Naive thymus-derived CD8-positive, alpha-beta T cell (primary cell): Measurements from ENCODE around the gene TCERG1L. TPM values are rescaled to one million over a fixed set of nuclear protein-coding genes. Genes with fewer than 3 reads are reported as not detected.

Source experiments
- ATAC-seq, 2 donors: fragments of 150-1000 bp; cut with Tn5 transposase in 1 of 2; sonication (Bioruptor Pico), chemical (Tn5 transposase) in 1 of 2; 1 replicate in 1 of 2; 2 replicates in 1 of 2; pipeline ENCODE4 v1.10.0; 2021; ENCODE audit warnings: mild to moderate bottlenecking in 2 of 2, moderate library complexity in 2 of 2
- POLR2A ChIA-PET: fragments of 350-600 bp; sonication (Branson Sonifier 250); formaldehyde crosslinking; loops from one replicate; lab custom pipeline; 2021; ENCODE audit warnings: antibody characterized with exemption; lab: Charles Lee
- DNase-seq, 10 donors: peaks; one replicate each; pipeline versions ENCODE4 v3.0.0 to v3.0.0-alpha.2; 2020 to 2022
- H3K27ac Mint-ChIP-seq, 10 donors: one replicate each; pipeline ENCODE4 v1.8.0; 2020 to 2022; ENCODE audit warnings: mild to moderate bottlenecking in 10 of 10, mixed read lengths in 10 of 10, moderate library complexity in 4 of 10, inconsistent platforms in 1 of 10
- H3K27me3 Mint-ChIP-seq, 5 donors: one replicate each; pipeline ENCODE4 v1.8.0; 2021 to 2022; ENCODE audit warnings: mixed read lengths in 5 of 5
- H3K36me3 Mint-ChIP-seq, 3 donors: one replicate each; pipeline ENCODE4 v1.8.0; 2020 to 2022; ENCODE audit warnings: mixed read lengths in 3 of 3, mild to moderate bottlenecking in 2 of 3, inconsistent platforms in 1 of 3
- H3K4me1 Mint-ChIP-seq, 4 donors: one replicate each; pipeline ENCODE4 v1.8.0; 2021 to 2022; ENCODE audit warnings: mixed read lengths in 4 of 4
- H3K4me3 Mint-ChIP-seq, 10 donors: one replicate each; pipeline ENCODE4 v1.8.0; 2020 to 2022; ENCODE audit warnings: mild to moderate bottlenecking in 10 of 10, mixed read lengths in 10 of 10, moderate library complexity in 6 of 10, inconsistent platforms in 1 of 10
- H3K9me3 Mint-ChIP-seq, 9 donors: one replicate each; pipeline ENCODE4 v1.8.0; 2020 to 2022; ENCODE audit warnings: mixed read lengths in 9 of 9, mild to moderate bottlenecking in 3 of 9, inconsistent platforms in 1 of 9, moderate library complexity in 1 of 9
- polyA plus RNA-seq, 3 donors: library from polyadenylated mRNA; unstranded; fragments of 300-500 nt; fragmentation: Illumina TruSeq; gene quantifications; one replicate each; pipeline ENCODE4 v1.2.3, GENCODE V29; 2021
- total RNA-seq, 8 experiments: library from RNA in 2 of 8; stranded (reverse) in 2 of 8; gene quantifications; one replicate each; pipeline ENCODE4 v1.2.3 and lab custom pipeline; 2021 to 2026

The TCERG1L gene, protein sequence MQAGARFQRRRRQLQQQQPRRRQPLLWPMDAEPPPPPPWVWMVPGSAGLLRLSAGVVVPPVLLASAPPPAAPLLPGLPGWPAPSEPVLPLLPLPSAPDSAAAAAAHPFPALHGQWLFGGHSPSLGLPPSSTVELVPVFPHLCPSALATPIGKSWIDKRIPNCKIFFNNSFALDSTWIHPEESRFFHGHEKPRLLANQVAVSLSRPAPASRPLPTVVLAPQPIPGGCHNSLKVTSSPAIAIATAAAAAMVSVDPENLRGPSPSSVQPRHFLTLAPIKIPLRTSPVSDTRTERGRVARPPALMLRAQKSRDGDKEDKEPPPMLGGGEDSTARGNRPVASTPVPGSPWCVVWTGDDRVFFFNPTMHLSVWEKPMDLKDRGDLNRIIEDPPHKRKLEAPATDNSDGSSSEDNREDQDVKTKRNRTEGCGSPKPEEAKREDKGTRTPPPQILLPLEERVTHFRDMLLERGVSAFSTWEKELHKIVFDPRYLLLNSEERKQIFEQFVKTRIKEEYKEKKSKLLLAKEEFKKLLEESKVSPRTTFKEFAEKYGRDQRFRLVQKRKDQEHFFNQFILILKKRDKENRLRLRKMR
- total RNA-seq (under 1 TPM in 1 of 2 experiments, not detected in 1; 0.14 TPM), polyA plus RNA-seq (under 1 TPM in 1 of 3 donors, not detected in 2; 0.27 TPM), total RNA-seq (lab: John Stamatoyannopoulos, UW) (0 to 0.43 (median 0) reads per million in 6 experiments)

DNA sequence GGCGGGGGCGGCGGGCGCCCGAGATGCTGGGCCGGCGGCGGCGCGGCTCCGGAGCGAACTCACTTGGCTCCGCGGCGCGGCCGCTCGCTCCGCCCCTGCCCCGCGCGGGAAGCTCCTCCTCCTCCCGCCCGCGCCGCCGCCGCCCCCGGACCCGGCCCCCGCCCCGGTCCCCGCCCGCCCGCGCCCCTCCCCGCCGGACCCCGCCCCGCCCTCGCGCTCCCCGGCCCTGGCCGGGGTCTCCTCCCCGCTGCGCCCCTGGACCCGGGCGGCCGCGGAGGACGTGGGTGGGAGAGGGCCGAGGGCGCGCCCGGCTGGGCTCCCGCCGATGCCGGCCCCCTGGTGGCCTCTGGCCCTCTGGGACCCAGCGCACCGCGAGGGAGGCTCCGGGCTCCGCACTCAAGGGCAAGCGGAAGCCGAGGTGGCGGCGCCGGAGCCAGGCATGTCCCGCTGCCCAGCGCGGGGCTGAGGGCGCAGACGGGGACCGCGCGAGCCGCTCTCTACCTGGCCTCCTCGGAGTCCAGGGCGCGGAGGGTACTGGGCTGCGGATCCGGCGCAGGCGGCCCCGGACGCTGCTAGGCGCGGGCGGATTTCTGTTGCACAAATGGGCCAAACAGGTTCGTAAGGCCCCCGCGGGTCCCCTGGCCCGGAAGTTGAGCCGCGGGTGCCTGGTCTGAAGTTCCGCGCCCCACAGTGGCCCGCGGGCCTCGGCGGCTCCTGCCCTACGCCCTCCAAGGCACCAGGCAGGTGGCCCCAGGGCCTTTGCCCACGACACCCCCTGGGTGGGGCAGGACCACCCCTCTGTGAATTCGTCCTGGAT is at the start of gene TCERG1L:
Gene TCERG1L, minus strand, starts transcription at position 61 of the 817 bp plus-strand sequence. CDS start 86 bp downstream, outside the sequence.
- Mint-ChIP-seq H3K36me3 (peaks cover 0 to 3% (median 0%) of the 10 kb centered on the region in 3 donors), H3K4me1 (peaks cover 0 to 9% (median 4%) of the 10 kb centered on the region in 4 donors), H3K9me3 (peaks cover 0 to 5% (median 0%) of the 10 kb centered on the region in 9 donors), H3K4me3 (peak within 1 kb of the TSS in 8 of 10 donors; percentile 36 to 73 (median 62)), H3K27ac (peak within 1 kb of the TSS in 1 of 10 donors; percentile 0), H3K27me3 (peaks cover 37 to 65% (median 56%) of the 10 kb centered on the region in 5 donors)
- DNase-seq: peak in 1 of 10 donors; percentile 3
- ATAC-seq: no peak
- POLR2A ChIA-PET: no interaction called here

DNA sequence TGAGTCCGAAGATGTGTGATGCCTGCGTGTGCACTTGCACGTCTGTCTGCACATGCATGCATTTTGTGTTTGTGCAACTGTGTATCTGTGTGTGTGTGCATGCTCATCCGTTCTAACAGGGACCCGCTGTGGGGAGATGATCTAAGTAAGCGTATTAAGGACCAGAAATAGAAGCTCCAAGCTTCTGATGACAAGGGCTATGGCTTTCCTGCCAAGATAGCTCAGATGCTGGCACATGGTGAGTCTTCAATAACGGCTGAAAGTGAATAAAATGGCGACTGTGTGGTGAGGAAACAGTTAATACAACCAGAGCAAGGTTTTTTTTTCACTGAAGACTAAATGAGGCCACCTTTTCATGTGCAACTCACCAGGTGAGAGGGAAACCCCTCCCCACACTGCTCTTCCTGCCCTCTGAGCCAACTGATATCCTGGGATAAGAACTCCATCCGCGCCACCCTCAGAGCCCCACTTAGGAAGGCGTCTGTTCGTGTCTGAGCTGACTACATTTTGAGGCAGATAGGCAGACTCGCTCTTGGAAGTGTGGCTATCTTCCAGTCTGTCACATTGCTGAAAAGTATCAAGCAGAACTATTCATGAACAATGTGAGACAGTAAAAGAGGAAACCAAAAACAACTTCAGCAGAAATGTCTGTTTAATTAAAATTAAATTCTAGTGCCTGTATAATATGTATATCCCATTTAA is 47.4 kb upstream of the TCERG1L start:
- no peak for ATAC-seq
- Mint-ChIP-seq H3K36me3 (no peaks in the 10 kb centered on the region), H3K27ac (no peak overlapping the region), H3K4me3 (no peak overlapping the region), H3K4me1 (no peaks in the 10 kb centered on the region), H3K9me3 (peaks cover 0 to 13% (median 5%) of the 10 kb centered on the region in 9 donors), H3K27me3 (peaks cover 0 to 12% (median 3%) of the 10 kb centered on the region in 5 donors)
- POLR2A ChIA-PET: no interaction called here
- no peak for DNase-seq

DNA sequence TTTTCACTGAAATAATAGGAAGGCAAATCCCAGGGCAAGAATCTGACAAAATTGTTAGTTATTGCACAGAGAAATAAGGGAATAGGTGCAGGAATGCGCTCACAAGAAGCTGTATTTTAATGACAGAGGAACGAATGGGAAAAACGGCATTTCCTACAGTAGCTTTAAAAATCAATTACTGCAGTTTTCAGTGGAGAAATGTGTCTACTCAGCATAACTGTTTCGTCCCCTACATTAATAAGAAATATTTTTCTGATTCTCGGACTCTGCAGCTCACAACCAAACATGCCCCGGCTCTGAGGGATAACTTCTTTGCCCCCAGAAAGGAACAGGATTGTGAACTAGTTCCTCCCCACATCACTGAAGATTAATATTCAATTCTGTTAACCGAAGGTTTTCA is 44.9 kb upstream of the TCERG1L start:
- POLR2A ChIA-PET: no interaction called here
- Mint-ChIP-seq H3K36me3 (no peaks in the 10 kb centered on the region), H3K27me3 (peaks cover 0 to 5% (median 2%) of the 10 kb centered on the region in 5 donors), H3K4me3 (no peak overlapping the region), H3K4me1 (no peaks in the 10 kb centered on the region), H3K9me3 (peaks cover 0 to 13% (median 4%) of the 10 kb centered on the region in 9 donors), H3K27ac (no peak overlapping the region)
- DNase-seq: no peak
- no peak for ATAC-seq

DNA sequence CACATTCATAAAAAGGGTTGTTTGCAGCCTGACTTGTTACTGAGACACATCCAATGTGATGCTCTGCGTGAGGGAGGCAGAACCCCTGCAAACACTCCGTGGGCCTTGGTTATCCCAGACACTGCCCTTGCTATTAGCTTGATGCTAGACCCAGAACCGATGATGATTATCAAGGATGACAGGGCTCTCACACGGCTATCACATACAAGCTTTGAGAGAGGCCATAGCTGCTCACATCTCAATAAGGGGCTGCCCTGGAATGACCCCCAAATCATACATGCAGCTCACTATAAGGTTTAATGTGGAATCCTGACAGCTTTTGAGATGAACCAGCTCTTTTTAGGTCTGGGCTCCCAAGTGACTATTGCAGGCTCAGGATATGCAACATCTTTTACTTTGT is 44.4 kb upstream of the TCERG1L start:
- no peaks in the 10 kb centered on the region for H3K36me3 Mint-ChIP-seq
- POLR2A ChIA-PET: no interaction called here

DNA sequence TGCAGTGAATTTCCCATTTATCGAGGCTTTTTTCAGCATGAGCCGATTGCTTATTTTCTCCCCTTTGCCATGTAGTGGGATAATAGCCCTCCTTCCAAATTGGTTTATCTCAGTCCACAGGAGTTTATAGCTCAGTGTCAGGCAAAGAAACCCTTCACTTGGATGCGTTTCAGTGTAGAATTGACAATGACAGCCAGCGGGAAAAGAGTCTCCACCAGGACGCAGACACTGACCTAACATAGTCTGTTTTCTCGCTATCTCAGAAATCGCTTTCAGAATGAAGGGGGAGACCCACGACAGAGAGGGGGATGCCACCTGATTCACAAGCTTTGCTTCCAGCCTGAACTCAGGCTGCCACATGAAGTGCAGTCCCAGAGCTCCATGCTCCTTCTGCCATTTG is 43.5 kb upstream of the TCERG1L start:
- ATAC-seq (no peak), DNase-seq (no peak)
- no peaks in the 10 kb centered on the region for H3K36me3 Mint-ChIP-seq
- H3K27me3 Mint-ChIP-seq: peaks cover under 1 to 10% (median 6%) of the 10 kb centered on the region in 5 donors
- H3K27ac Mint-ChIP-seq: no peak overlapping the region
- no peaks in the 10 kb centered on the region for H3K4me1 Mint-ChIP-seq
- H3K9me3 Mint-ChIP-seq: peaks cover 0 to 8% (median 3%) of the 10 kb centered on the region in 9 donors
- H3K4me3 Mint-ChIP-seq: no peak overlapping the region
- POLR2A ChIA-PET: no interaction called here

More for the DNA sequence above, 44.4 kb upstream of the TCERG1L start:
- no peak overlapping the region for H3K4me3 Mint-ChIP-seq
- H3K27ac Mint-ChIP-seq: no peak overlapping the region
- peaks cover 0 to 7% (median 3%) of the 10 kb centered on the region in 5 donors for H3K27me3 Mint-ChIP-seq
- ATAC-seq: no peak
- DNase-seq: no peak
- H3K4me1 Mint-ChIP-seq: no peaks in the 10 kb centered on the region
- H3K9me3 Mint-ChIP-seq: peaks cover 0 to 13% (median 4%) of the 10 kb centered on the region in 9 donors

DNA sequence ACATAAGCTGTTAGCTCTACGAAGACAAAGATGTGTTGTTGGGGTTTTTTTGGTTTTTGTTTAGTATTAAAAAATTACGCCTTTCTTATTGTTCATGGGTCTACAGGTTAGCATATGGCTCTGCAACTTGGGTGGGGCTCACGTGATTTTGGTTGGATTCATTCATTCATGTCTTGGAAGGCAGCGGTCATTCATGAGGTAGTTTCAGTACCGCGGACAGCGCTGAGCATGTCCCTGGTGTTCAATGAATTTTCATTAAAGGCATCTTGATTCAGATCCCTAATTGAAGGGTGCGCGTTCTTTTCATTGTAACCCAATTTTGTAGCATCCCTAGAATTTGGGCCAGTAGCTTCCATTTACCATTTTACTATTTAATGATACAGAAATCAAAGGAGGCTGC is 42.9 kb upstream of the TCERG1L start:
- POLR2A ChIA-PET: no interaction called here
- no peak overlapping the region for H3K27ac Mint-ChIP-seq

DNA sequence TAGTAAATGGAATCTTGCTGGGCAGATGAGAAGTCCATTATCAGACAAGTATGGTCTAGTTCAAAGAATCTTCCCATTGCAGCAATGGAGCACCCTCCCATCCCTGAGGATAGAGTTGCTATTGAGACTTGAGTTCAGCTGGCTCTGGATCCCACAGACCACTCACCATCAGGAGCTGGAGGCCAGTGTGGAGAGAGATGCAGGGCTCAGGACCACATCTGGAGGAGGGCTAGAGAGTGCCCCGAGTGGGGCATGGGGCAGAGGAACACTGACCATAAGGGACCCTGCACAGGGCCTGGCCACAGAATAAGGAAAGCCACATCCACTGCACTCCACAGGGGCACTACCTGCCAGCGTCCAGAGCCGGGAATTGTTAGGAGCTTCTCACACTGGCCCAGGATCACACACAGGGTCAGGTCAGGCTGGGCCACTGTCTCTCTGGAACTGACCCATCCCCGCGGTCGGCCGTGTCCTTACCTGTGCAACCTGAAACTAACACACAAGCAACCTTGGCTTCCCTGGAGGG is 41.3 kb upstream of the TCERG1L start:
- Mint-ChIP-seq H3K27ac (no peak overlapping the region), H3K4me1 (peaks cover 0 to 1% (median 0%) of the 10 kb centered on the region in 4 donors), H3K4me3 (no peak overlapping the region), H3K27me3 (peaks cover 3 to 19% (median 11%) of the 10 kb centered on the region in 5 donors), H3K9me3 (peaks cover 0 to 7% (median 0%) of the 10 kb centered on the region in 9 donors), H3K36me3 (no peaks in the 10 kb centered on the region)
- ATAC-seq (no peak), DNase-seq (no peak)
- POLR2A ChIA-PET: no interaction called here

More for the DNA sequence above, 42.9 kb upstream of the TCERG1L start:
- H3K4me3 Mint-ChIP-seq: no peak overlapping the region
- DNase-seq (no peak), ATAC-seq (no peak)
- H3K27me3 Mint-ChIP-seq: peaks cover 3 to 14% (median 11%) of the 10 kb centered on the region in 5 donors
- peaks cover 0 to 1% (median 0%) of the 10 kb centered on the region in 4 donors for H3K4me1 Mint-ChIP-seq
- no peaks in the 10 kb centered on the region for H3K36me3 Mint-ChIP-seq
- peaks cover 0 to 7% (median under 1%) of the 10 kb centered on the region in 9 donors for H3K9me3 Mint-ChIP-seq

DNA sequence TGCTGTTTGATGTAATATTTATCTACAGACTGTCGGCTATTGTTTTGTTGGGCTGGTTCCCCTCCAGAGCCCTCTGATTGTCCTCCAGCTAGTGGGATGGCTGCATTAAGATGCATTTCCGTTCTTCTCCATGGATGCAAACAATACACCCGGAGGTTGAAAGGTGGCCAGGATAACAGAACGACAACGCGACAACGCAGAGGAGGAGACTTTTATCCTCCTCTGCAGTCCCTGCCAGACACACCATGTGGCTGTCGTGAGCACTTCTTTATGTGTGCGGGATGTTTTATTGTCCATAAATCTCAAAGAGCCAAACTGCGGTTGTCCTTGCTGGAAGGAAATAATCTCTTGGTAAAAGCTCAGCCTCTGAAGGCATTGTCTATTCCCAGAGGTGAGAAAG is 39.1 kb upstream of the TCERG1L start:
- peaks cover 0 to 1% (median 0%) of the 10 kb centered on the region in 4 donors for H3K4me1 Mint-ChIP-seq
- H3K9me3 Mint-ChIP-seq: peaks cover 0 to 10% (median 3%) of the 10 kb centered on the region in 9 donors
- H3K4me3 Mint-ChIP-seq: no peak overlapping the region
- POLR2A ChIA-PET: no interaction called here
- DNase-seq (no peak), ATAC-seq (no peak)
- H3K27me3 Mint-ChIP-seq: peaks cover 3 to 23% (median 13%) of the 10 kb centered on the region in 5 donors
- no peak overlapping the region for H3K27ac Mint-ChIP-seq
- no peaks in the 10 kb centered on the region for H3K36me3 Mint-ChIP-seq

DNA sequence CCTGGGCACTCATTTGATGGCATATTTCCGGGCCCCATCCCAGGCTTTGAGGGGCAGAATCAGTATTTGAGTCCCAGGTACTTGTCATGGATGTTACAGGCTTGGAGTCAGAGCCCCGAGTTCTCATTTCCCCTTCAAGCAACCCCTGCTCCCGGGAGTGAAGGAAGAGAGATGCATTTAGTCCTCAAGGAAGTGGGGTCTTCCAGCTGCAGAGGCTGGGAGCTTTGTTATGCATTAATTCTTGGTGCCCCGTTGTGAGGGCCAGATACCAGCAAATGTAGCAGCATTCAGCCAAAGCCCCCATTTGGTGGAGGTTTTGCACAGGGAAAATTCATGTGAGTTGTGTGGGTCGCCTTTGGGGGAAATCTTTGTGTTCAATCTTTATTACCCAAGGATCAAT is 38.7 kb upstream of the TCERG1L start:
- Mint-ChIP-seq H3K27ac (no peak overlapping the region), H3K4me1 (peaks cover 0 to 1% (median 0%) of the 10 kb centered on the region in 4 donors), H3K4me3 (no peak overlapping the region), H3K9me3 (peaks cover 0 to 10% (median 3%) of the 10 kb centered on the region in 9 donors), H3K36me3 (no peaks in the 10 kb centered on the region), H3K27me3 (peaks cover 3 to 23% (median 13%) of the 10 kb centered on the region in 5 donors)
- POLR2A ChIA-PET: no interaction called here
- no peak for DNase-seq
- no peak for ATAC-seq

DNA sequence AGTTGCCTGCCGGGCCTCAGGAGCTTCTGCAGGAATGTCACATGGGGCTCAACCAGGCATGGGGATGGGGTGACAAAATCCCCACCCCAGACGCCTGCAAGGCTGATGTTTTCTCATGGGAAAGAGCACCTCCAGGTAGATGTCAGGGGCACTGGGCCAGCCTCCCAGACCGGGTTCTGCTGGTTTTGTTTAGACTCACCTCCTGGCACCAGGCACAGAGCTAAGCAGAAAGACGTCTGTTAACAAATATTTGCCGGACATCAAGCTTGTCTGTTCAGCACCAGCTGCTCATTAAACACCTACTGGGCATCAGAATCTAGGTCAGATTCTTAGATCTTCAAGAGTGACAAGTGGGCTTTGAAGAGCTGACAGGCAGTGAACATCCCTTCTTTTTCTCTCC is 34.9 kb upstream of the TCERG1L start:
- peaks cover 0 to 10% (median 0%) of the 10 kb centered on the region in 9 donors for H3K9me3 Mint-ChIP-seq
- DNase-seq (no peak), ATAC-seq (no peak)
- H3K4me3 Mint-ChIP-seq: no peak overlapping the region
- no peak overlapping the region for H3K27ac Mint-ChIP-seq
- H3K36me3 Mint-ChIP-seq: no peaks in the 10 kb centered on the region
- POLR2A ChIA-PET: no interaction called here
- H3K27me3 Mint-ChIP-seq: peaks cover 3 to 25% (median 13%) of the 10 kb centered on the region in 5 donors
- peaks cover 0 to 1% (median 0%) of the 10 kb centered on the region in 4 donors for H3K4me1 Mint-ChIP-seq

DNA sequence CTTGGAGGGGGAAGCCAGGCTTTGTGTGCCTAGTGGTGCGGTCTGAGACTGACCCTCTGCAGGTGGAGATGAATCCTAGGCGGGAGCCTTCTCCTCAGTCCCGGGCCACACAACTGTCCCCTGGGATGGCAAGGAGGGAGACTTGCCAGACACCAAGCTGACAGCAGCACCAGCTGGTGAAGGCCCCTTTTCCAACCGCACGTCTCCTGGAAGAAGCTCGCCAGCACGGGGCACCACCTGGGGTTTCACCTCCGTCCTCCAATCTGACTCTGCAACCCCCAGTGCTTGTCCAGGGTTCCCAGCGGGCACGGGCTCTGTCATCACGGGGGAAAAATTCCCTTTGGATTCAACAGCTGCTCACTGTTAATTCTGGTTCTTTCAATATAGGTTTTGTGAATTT is 34.2 kb upstream of the TCERG1L start:
- DNase-seq (no peak), ATAC-seq (no peak)
- Mint-ChIP-seq H3K9me3 (peaks cover 0 to 10% (median 0%) of the 10 kb centered on the region in 9 donors), H3K4me3 (no peak overlapping the region), H3K27me3 (peaks cover 3 to 30% (median 13%) of the 10 kb centered on the region in 5 donors), H3K27ac (no peak overlapping the region), H3K4me1 (peaks cover 0 to 1% (median 0%) of the 10 kb centered on the region in 4 donors), H3K36me3 (no peaks in the 10 kb centered on the region)
- POLR2A ChIA-PET: no interaction called here
